HTR-8/SVneo (cell line): ENCODE measurements around the gene PPP6R3.

ENCODE experiments used
- DNase-seq: peaks from one replicate; pipeline ENCODE4 v3.0.0; 2011; ENCODE audit warnings: low spot score, mixed read lengths; ENCODE audit not compliant: insufficient read length
- FAIRE-seq: peaks from 2 replicates; lab custom pipeline; 2011; peaks lifted over from hg19 to GRCh38; lab: Jason Lieb, UNC

The PPP6R3 gene

DNA sequence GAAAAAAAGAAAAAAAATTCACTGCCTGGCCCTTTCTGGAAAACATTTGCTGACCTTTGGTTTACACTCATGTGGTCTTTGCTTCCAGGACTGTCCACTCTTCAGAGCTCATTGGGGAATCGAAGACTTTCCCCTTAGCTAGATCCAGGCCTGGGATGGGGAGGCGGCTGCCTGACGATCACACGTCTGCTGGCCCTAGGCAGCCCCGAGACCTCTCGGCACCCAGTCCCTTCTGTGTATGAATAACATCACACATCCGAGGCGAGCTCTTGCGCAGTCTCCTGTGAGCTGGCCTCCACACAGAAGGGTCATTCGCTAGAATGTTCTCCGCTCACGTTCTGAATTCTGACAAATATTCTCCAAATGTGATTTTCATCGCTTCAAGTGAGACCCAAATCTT lies 198.1 kb downstream of the PPP6R3 start:
- FAIRE-seq (no peak), DNase-seq (no peak)

DNA sequence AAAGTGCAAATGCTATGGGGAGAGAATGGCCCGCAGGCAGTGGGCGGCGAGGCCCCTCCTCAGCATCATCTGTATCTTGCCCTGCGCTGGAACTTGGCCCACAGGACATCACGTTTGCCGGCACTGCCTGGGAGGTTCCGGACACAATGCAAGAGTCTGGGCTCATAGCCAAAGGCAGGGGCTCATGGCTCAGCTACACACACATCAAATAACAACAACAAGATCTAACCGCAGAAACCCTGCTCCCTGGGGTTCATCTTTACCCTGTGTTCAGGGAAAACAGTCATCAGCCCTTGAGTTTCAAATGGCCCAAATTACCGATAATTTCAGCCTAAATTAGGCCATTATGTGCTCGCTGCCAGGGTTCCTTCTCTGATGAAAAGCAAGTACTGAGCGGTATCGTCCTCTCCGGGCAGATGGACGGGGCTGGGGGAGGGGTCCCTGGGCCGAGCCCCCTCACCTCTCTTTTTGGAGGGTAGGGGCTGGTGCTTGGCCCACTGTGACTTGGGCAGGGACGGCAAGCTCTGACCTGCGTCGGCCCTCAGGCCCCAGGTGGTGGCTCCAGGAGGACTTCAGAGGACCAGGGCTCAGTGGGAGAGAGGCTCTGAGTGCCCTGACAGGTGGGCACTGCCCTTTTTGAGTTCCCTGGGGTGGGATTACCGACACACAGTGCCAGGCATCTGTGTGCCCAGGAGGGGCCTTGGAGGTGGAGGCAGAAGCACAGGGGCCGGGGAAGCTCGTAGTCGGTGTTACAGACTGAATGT lies 198.8 kb downstream of the PPP6R3 start:
- peak; percentile 48 for FAIRE-seq
- peak; percentile 88 for DNase-seq

DNA sequence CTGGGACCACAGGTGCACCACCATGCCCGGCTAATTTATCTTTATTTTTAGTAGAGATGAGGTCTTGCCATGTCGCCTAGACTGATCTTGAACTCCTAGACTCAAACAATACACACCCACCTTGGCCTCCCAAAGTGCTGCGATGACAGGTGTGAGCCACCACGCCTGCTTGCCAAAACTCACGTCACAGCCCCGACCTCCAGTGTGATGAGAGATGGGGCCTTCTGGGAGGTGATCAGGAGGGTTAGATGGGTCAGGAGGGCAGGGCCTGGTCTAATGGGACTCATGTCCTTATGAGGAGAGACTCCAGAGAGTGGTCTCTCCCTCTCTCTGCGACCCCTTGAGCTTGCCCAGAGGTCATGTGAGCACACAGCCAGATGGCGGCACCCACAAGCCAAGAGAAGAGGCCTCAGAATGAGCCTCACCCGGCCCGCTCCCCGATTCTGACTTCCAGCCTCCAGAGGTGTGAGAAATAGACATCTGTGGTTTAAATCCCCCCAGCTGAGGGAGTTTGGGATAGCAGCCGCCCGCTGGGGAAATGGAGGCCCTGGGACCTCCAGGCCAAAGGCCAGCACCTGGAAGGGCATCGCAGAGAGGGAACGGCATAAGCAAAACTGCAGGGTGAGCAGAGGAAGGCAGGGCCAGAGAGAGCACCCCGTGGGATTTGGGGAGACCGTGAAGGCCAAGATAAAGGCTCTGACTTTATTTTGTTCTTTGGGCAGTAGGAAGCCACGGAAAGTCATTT lies 199.7 kb downstream of the PPP6R3 start:
- no peak for DNase-seq
- FAIRE-seq, result no peak

DNA sequence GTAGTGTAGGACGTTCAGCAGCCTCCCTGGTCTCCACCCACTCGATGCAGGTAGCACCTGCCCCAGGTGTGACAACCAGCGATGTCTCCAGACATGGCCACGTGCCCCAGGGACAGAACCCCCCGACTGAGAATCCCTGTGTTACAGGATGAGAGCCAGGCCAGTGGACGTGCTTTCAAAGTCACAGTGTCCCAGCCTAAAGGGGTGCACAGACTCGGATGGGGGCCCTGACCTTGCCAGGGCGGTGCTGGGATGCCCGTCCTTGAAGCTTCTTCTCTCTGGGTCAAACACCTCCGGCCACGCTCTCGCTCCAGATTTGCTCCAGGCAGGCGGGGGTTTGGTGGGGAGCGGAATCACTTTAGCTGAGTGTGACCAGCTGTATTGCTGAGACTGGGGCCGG lies 200.5 kb downstream of the PPP6R3 start:
- FAIRE-seq (peak; percentile 51), DNase-seq (no peak)

DNA sequence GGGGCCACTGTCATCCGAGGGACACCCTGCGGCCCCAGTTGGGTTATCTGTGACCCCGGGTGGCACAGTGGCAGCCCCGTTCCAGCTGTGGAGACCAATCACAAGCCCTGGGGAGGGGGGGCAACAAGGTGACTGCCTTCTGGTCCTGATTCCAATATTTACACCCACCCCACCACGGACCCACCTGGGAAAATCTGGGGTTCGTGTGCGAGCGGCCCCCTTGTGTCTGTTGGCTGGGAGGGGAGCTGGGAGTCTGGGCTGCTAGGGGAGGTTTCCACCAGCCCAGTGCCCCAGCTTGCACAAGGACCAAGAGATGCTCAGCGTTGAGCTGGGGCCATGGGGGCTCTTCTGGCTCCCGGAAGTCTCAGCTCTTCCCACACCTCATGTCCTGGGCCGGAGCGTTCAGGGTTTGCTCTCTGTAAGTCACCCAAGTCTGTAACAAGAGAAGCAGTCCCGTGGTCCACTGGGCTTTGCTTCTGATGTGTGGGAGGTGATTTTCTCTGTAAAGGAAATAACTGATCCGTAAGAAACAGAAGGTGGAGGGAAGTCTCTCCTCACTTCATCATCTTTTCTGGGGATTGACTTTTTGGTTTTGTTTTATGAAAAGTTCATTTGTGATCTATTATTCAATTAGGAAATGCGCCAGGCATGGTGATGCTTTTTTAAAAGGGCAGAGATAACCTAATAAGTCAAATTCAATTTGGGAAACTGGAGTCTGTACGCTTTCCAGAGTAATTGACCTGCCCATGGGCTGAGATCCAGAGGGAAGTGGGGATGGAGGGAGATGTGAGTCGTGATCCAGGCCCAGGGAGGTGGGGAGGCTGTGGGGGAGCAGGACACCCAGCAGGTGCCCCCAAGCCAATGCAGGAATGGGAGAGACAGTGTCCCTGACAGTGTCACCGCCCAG lies 201.4 kb downstream of the PPP6R3 start:
- DNase-seq, result no peak
- FAIRE-seq, result peak; percentile 36

DNA sequence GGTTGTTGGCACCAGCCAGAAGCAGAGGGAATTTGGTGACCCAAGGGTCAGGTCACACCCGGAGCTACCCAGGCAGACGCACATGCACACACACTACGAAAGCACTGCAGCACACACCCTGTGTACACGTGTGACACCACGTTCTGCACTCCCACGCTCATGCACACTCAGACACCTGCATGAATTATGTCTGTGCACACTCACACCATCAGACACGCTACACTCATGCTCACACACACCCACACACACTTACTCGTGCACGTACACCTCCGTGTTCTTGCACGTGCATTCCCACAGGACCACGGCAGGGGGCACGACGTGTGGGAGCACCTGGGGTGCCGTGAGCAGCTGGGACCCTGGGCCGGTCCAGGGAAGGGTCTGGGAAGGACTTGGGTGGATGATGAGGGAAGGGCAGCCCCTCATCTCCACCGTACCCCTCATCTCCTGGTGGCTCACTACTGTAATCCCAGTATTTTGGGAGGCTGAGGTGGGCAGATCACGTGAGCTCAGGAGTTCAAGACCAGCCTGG lies 203.0 kb downstream of the PPP6R3 start:
- no peak for DNase-seq
- FAIRE-seq, result peak; percentile 96

DNA sequence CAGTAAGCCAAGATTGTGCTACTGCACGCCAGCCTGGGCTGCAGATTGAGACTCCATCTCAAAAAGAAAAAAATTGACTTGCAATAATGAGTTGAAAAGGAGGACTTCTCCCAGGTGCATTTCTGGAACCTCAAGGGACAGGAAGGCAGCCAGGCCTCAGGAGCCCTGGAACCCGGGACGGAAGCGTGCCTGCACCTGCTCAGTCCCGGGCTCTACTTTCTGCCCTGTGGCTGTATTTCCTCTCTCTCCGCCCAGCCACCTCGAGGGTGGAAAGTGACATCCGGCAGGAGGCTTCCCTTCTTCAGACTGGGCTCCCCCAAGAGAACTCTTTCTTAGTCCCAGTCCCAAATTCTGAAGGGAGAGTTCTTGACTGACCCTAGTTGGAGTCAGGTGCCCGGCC lies 203.6 kb downstream of the PPP6R3 start:
- FAIRE-seq, result no peak
- DNase-seq, result no peak

DNA sequence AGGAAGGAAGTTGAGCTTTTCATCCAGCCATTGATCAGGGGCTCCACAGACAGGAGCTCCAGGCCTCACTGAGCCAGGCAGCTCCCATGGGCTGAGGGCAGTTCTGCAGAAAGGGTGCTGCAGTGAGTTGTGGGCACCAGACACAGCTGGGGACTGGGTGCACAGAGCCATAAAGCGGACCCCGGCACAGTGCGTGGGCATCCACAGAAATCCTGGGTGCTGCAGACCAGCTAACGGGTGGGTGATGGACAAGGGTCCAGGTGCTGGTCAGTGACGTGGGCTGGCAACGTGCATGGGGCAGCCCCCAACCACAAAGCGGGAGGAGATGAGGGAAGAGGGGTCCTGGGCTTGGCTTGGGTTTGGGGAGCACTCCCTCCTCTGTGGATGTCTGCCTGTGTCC lies 204.4 kb downstream of the PPP6R3 start:
- FAIRE-seq (no peak), DNase-seq (no peak)
